Kidney (tissue), 14 donors: Measurements from ENCODE around the gene GPRC5B. TPM values are rescaled to one million over a fixed set of nuclear protein-coding genes. Genes with fewer than 3 reads are reported as not detected.

Source experiments
- DNase-seq, 5 donors: peaks; one replicate each; pipeline ENCODE4 v3.0.0-alpha.2; 2013 to 2020
- FAIRE-seq: peaks from 2 replicates; lab custom pipeline; 2012; peaks lifted over from hg19 to GRCh38; lab: Jason Lieb, UNC
- H3K27ac ChIP-seq, 2 donors: one replicate each; pipeline ENCODE4 v1.7.0; 2013; ENCODE audit warnings: low read depth in 2 of 2, low read length in 2 of 2, inconsistent platforms in 1 of 2
- H3K27me3 ChIP-seq: one replicate; pipeline ENCODE4 v1.7.1; 2013; ENCODE audit warnings: low read length, inconsistent platforms; ENCODE audit not compliant: control insufficient read depth, insufficient read depth
- H3K36me3 ChIP-seq, 3 donors: one replicate each; pipeline versions ENCODE4 v1.7.0 to v1.7.1; 2013; ENCODE audit warnings: low read length in 3 of 3, control low read depth in 1 of 3, inconsistent platforms in 1 of 3; ENCODE audit not compliant: insufficient read depth in 3 of 3, control insufficient read depth in 2 of 3
- H3K4me1 ChIP-seq, 3 donors: one replicate each; pipeline versions ENCODE4 v1.7.0 to v1.7.1; 2013; ENCODE audit warnings: low read length in 3 of 3, inconsistent platforms in 1 of 3, low read depth in 1 of 3; ENCODE audit not compliant: control insufficient read depth in 2 of 3, insufficient read depth in 2 of 3
- H3K4me3 ChIP-seq, 3 donors: one replicate each; pipeline versions ENCODE4 v1.7.0 to v1.8.1; 2013; ENCODE audit warnings: low read length in 3 of 3, control low read depth in 1 of 3, inconsistent platforms in 1 of 3
- H3K9ac ChIP-seq, 3 donors: one replicate each; pipeline versions ENCODE4 v1.7.0 to v1.7.1; 2013; ENCODE audit warnings: low read length in 3 of 3, control low read depth in 1 of 3, inconsistent platforms in 1 of 3
- H3K9me3 ChIP-seq, 3 donors: one replicate each; pipeline versions ENCODE4 v1.7.0 to v1.7.1; 2013; ENCODE audit warnings: low read length in 3 of 3, control low read depth in 1 of 3, inconsistent platforms in 1 of 3; ENCODE audit not compliant: control insufficient read depth in 2 of 3, insufficient read depth in 1 of 3
- CTCF ChIP-seq: IDR thresholded peaks from 3 replicates; pipeline ENCODE4 v1.5.1; 2012; ENCODE audit warnings: mild to moderate bottlenecking, moderate library complexity, borderline replicate concordance; ENCODE audit not compliant: insufficient read depth; ENCODE audit errors: extremely low read depth
- intact Hi-C: fragments of 100-400 bp; cut with DNase I; formaldehyde crosslinking; loops from one replicate; pipeline ENCODE4 v1.11.1; 2022
- polyA plus RNA-seq: library from polyadenylated mRNA; stranded (reverse); fragments of 350-450 nt; fragmentation: Illumina TruSeq; extraction: RNeasy Lipid Tissue Mini Kit (QIAGEN cat#74804); gene quantifications from one replicate; pipeline ENCODE4 v1.2.3, GENCODE V29; 2014; ENCODE audit warnings: low read depth, low replicate concordance; ENCODE audit not compliant: insufficient read depth
- total RNA-seq: library from RNA; stranded (reverse); fragmentation: NEBNext Ultra II Directional; extraction: Animal tissue kit (Norgen Biotek cat#: 25700); gene quantifications from one replicate; pipeline ENCODE4 v1.2.1, GENCODE V29; 2021
- donor health status: control.
- donor health status: control.
- donor health status: control.
- donor health status: control.
- donor health status: control.
- donor health status: DM: yes; HTN: yes; CAD: no.
- donor health status: Normal renal cell carcinoma (clear cell type).

Gene GPRC5B
- total and polyA plus RNA-seq, 2 donors from 2014 or later: 53.1 to 66.3 TPM

GRCh38 chr16:19864566-19864965 is 20.1 kb downstream of the GPRC5B start:
- DNase-seq (no peak), FAIRE-seq (no peak)
- Histone ChIP-seq H3K4me1 (peaks cover 0 to 4% (median 2%) of the 10 kb centered on the region in 3 donors), H3K9me3 (no peaks in the 10 kb centered on the region), H3K27me3 (no peaks in the 10 kb centered on the region), H3K36me3 (peaks cover 0 to 15% (median 2%) of the 10 kb centered on the region in 3 donors), H3K9ac (no peak overlapping the region), H3K4me3 (no peak overlapping the region), H3K27ac (no peak overlapping the region)
- no peak for TF ChIP-seq CTCF
- intact Hi-C loops: no loop called here

DNA sequence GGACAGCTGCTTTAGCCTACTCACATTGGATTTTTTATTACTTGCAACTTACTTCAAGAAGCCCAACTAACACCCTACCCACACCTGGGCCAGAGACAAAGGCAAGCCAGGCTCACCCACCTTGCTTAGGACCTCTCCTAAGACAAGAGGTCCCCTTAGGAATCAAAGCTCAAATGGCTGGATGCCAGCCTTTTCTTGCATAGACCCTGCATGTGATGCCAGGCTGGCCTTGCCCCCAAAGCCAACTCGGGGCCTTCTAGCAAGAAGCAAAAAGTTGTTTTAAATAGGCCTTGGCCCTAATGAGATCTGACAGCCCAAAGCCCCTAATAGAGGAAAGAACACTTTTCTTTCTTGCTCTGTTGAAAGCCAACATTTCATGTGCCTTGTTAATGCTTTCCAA is 20.7 kb downstream of the GPRC5B start:
- no peaks in the 10 kb centered on the region for H3K9me3 ChIP-seq
- no peak for TF ChIP-seq CTCF
- H3K27ac ChIP-seq: no peak overlapping the region
- H3K9ac ChIP-seq: no peak overlapping the region
- DNase-seq (no peak), FAIRE-seq (no peak)
- intact Hi-C loops: no loop called here
- no peaks in the 10 kb centered on the region for H3K27me3 ChIP-seq
- H3K36me3 ChIP-seq: peaks cover 0 to 21% (median 5%) of the 10 kb centered on the region in 3 donors
- H3K4me3 ChIP-seq: no peak overlapping the region
- H3K4me1 ChIP-seq: peaks cover 0 to 4% (median 2%) of the 10 kb centered on the region in 3 donors

DNA sequence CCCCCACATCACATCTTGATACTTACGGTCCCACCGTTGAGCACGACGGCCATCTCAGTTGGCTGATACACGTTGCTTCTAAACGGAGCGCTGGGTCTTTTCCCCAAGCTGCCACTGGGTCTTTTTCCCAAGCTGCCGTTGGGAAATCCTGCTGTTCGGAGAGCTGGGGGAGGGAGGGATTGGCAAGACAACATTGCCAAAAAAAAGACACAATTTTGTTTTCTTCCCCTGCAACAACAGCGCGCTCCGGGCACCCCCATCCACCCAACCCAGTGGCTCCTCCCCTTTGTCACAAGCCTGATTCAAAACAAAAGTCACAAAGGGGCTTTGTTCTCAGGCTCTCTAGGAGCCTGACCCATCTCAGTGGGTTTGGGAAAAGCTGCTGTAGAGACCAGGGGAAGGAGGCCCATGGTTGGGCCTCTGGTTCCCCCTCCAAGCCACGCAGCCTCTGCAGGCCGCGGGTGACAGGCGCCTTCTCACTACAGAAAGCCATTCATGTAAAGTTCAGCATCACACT is 22.8 kb downstream of the GPRC5B start:
- no peaks in the 10 kb centered on the region for H3K9me3 ChIP-seq
- peaks cover 0 to 4% (median 0%) of the 10 kb centered on the region in 3 donors for H3K4me1 ChIP-seq
- intact Hi-C loops: no loop called here
- no peaks in the 10 kb centered on the region for H3K27me3 ChIP-seq
- no peak overlapping the region for H3K4me3 ChIP-seq
- no peak overlapping the region for H3K9ac ChIP-seq
- H3K27ac ChIP-seq: no peak overlapping the region
- DNase-seq (no peak), FAIRE-seq (no peak)
- H3K36me3 ChIP-seq: peaks cover 0 to 21% (median 5%) of the 10 kb centered on the region in 3 donors
- TF ChIP-seq CTCF: no peak

DNA sequence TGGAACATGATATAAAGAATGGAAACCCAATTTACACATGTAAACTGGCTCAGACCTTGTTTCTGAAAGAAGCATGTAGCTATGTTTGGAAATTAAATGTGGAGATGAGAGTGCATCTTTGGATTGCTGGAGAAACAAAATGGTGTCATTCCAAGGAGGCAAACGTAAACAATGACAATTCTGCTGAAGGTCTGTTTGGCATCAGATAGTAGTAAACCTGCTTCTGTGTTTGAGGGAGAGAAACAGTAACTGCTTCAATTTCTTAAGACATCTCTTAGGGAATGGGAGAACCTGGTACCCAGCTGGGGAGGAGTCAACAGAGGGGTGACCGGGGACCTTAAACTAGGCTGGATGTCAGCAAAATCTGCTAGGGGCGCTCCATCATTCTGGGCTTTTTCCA is 23.5 kb downstream of the GPRC5B start:
- no peak overlapping the region for H3K27ac ChIP-seq
- H3K36me3 ChIP-seq: peaks cover 0 to 21% (median 5%) of the 10 kb centered on the region in 3 donors
- peaks cover 0 to 4% (median 0%) of the 10 kb centered on the region in 3 donors for H3K4me1 ChIP-seq
- no peaks in the 10 kb centered on the region for H3K27me3 ChIP-seq
- no peak overlapping the region for H3K4me3 ChIP-seq
- intact Hi-C loops: no loop called here
- no peak for TF ChIP-seq CTCF
- H3K9me3 ChIP-seq: no peaks in the 10 kb centered on the region
- no peak overlapping the region for H3K9ac ChIP-seq
- FAIRE-seq (no peak), DNase-seq (no peak)
